GM12892 (cell line): Measurements from ENCODE around the gene EML6.

ENCODE experiments used
- POLR2A ChIP-seq: IDR thresholded peaks from 2 replicates; pipeline ENCODE4 v1.6.1; 2011; ENCODE audit warnings: low read depth, low read length, control low read depth
- POLR2AphosphoS5 ChIP-seq: IDR thresholded peaks from 2 replicates; pipeline ENCODE4 v1.6.1; 2011; ENCODE audit warnings: low read depth, low read length, control low read depth

GRCh38 chr2:55001716-55002115, 278.3 kb downstream of the EML6 start:
- TF ChIP-seq POLR2A: no peak
- TF ChIP-seq POLR2AphosphoS5: no peak
